SKM-1 (cell line): ENCODE measurements around the gene SUN1.
"Not testable (repeated sequence)": the region's sequence is repeated elsewhere in the genome, so short reads cannot be mapped to it uniquely, and the experiment has no call there.

ENCODE experiments used
- DNase-seq: peaks from one replicate; lab custom pipeline; 2025; ENCODE audit not compliant: unreplicated experiment; lab: John Stamatoyannopoulos, UW

Gene SUN1, protein sequence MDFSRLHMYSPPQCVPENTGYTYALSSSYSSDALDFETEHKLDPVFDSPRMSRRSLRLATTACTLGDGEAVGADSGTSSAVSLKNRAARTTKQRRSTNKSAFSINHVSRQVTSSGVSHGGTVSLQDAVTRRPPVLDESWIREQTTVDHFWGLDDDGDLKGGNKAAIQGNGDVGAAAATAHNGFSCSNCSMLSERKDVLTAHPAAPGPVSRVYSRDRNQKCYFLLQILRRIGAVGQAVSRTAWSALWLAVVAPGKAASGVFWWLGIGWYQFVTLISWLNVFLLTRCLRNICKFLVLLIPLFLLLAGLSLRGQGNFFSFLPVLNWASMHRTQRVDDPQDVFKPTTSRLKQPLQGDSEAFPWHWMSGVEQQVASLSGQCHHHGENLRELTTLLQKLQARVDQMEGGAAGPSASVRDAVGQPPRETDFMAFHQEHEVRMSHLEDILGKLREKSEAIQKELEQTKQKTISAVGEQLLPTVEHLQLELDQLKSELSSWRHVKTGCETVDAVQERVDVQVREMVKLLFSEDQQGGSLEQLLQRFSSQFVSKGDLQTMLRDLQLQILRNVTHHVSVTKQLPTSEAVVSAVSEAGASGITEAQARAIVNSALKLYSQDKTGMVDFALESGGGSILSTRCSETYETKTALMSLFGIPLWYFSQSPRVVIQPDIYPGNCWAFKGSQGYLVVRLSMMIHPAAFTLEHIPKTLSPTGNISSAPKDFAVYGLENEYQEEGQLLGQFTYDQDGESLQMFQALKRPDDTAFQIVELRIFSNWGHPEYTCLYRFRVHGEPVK

GRCh38 chr7:832167-832967 lies at the start of gene SUN1:
Gene SUN1 (plus strand): TSS chr7:832476. CDS start chr7:832525, 49 bp downstream.
- DNase-seq, result no peak

- DNase-seq, result no peak
Observed at GRCh38 chr7:782718-783449, 49.4 kb upstream of the SUN1 start.

GRCh38 chr7:783556-784490 lies 48.5 kb upstream of the SUN1 start:
- DNase-seq, result no peak

GRCh38 chr7:784971-785370 lies 47.3 kb upstream of the SUN1 start:
- DNase-seq, result no peak

DNA sequence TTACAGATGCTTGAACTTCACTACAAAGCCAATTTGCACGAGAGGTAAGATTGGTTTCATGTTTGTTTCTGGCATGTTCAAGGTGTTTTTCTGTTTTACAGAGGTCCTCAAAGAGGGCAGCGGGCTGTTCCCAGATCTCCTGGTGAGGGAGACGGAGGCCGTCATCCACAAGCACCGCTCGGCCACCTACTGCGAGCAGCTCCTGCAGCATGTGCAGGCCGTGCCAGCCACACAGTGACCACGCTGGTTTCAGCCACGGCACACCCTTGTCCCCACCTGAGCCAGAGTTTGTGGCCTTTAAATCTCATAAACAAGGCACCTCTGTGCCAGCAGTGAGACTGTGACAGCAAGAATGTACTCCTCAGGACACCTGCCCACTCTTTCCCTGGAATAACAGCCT lies 46.9 kb upstream of the SUN1 start:
- no peak for DNase-seq

- DNase-seq, result no peak
Observed at GRCh38 chr7:786472-787255, 45.6 kb upstream of the SUN1 start.

DNA sequence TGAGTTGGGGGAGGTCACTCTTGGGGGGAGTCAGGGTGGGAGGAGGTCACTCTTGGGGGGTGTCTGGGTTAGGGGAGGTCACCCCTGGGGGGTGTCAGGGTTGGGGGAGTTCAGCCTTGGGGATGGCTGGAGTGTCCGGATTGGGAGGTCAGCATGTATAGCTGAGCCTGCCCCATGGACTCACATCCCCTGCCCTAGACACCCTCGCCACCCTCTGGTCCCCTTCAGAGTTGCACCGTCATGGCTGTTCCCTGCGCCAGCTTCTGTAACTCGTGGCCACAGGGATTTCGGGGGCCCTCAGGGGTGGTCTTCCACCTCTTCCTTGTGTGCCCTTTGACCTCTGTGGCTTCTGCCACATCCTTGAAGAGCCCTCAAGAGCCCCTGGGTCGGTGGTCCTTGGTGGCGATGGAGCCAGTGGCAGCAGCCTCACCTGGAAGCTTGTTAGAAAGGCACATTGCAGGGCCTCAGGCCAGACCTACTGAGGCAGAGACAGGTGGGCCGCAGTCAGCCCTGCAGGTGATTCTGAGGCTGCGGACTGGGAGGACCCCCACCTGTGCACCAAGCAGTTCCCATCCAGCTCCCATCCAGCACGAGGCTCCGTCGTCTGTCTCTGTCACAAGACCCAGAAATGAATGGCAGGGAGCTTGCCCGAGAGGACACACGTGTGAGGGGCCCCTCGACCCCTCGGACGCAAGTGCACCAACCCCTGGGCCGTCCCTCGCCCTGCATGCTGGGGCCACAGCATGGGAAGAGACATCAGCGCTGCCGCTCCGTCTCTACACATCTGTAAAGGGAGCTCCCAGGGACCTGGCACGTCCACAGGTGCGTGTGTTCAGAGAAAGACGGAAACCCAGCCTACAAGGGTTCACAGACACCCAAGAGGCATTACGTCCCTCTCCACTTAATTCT lies 44.7 kb upstream of the SUN1 start:
- no peak for DNase-seq

- DNase-seq, result no peak
Observed at GRCh38 chr7:791519-791918, 40.8 kb upstream of the SUN1 start.

GRCh38 chr7:794207-794606 lies 38.1 kb upstream of the SUN1 start:
- DNase-seq, result no peak

GRCh38 chr7:794671-795329 lies 37.5 kb upstream of the SUN1 start:
- no peak for DNase-seq

DNA sequence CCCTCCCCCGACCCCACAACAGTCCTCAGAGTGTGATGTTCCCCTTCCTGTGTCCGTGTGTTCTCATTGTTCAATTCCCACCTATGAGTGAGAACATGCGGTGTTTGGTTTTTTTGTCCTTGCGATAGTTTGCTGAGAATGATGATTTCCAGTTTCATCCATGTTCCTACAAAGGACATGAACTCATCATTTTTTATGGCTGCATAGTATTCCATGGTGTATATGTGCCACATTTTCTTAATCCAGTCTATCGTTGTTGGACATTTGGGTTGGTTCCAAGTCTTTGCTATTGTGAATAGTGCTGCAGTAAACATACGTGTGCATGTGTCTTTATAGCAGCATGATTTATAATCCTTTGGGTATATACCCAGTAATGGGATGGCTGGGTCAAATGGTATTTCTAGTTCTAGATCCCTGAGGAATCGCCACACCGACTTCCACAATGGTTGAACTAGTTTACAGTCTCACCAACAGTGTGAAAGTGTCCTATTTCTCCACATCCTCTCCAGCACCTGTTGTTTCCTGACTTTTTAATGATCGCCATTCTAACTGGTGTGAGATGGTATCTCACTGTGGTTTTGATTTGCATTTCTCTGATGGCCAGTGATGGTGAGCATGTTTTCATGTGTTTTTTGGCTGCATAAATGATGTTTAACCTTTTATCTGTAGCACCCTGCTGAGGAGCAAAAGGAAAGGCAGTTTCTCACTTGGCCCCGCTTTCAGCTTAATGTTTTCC lies 35.7 kb upstream of the SUN1 start:
- not testable (repeated sequence) for DNase-seq

GRCh38 chr7:798921-799470 lies 33.3 kb upstream of the SUN1 start:
- no peak for DNase-seq

- DNase-seq, result no peak
Observed at GRCh38 chr7:800692-801091, 31.6 kb upstream of the SUN1 start.

- DNase-seq, result not testable (repeated sequence)
Observed at GRCh38 chr7:801351-801750, 30.9 kb upstream of the SUN1 start.

DNA sequence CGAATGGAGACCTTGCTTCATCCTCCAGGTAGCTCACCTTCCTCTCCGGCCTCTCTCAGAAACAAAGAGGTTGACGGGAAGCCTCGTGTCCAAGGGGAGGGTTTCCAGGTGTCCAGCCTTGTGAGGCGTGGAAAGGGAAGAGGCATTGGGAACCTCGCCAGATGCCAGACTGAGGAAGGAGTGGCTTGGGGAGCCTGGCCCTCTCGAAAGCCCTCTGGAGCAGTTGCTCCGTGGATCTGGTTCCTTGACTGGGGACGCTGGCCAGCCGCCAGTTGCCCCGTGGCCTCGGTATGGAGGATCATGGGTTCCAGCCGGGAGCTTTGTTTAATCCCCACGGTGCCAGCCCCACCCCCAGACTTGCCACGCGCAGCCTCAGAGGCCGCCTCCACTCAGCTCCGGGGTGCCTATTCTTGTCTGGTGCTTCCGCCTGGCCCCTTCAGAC lies 30.3 kb upstream of the SUN1 start:
- no peak for DNase-seq

- no peak for DNase-seq
Observed at GRCh38 chr7:802500-803242, 29.6 kb upstream of the SUN1 start.
